ENCODE data around the gene ZMAT5. TPM values are rescaled to one million over a fixed set of nuclear protein-coding genes. Genes with fewer than 3 reads are reported as not detected.

The ZMAT5 gene
- total RNA-seq, 1 experiment from 2014 or later: 13.4 TPM

GRCh38 chr22:29747832-29748231 lies 19.0 kb downstream of the ZMAT5 start:
- TF ChIP-seq FOXP1 (CRISPR knock-in tag; IDR thresholded peaks at IDR 0.05; ENCODE audit: borderline replicate concordance) (no peak), MXD4 (CRISPR knock-in tag; IDR thresholded peaks at IDR 0.05; ENCODE audit: borderline replicate concordance) (no peak), MYBL2 (CRISPR knock-in tag; IDR thresholded peaks at IDR 0.05) (no peak), CBFB (CRISPR knock-in tag; IDR thresholded peaks at IDR 0.05; ENCODE audit: low read depth) (no peak), E2F1 (CRISPR knock-in tag; IDR thresholded peaks at IDR 0.05) (no peak), ZNF512 (CRISPR knock-in tag; IDR thresholded peaks at IDR 0.05; ENCODE audit: borderline replicate concordance) (no peak), ELF4 (CRISPR knock-in tag; IDR thresholded peaks at IDR 0.05; ENCODE audit: low read depth) (no peak), ZNF281 (CRISPR knock-in tag; IDR thresholded peaks at IDR 0.05) (no peak)
- Mint-ChIP-seq H3K4me1 (no peaks in the 10 kb centered on the region), H3K9me3 (no peaks in the 10 kb centered on the region), H3K36me3 (peaks cover 2% of the 10 kb centered on the region; the same call in 1 of the 2 replicates), H3K4me3 (no peak overlapping the region), H3K27ac (no peak overlapping the region; the same call in 1 of the 2 replicates), H3K27me3 (ENCODE audit: low read depth) (no peaks in the 10 kb centered on the region; the same call in 1 of the 2 replicates)
- CTCF ChIA-PET: interaction anchor here (1.7 kb wide), 1 partner anchor 25 kb away, joined by 5 read pairs; no protein-coding TSS in a partner anchor
- DNase-seq (ENCODE audit: low spot score): no peak
- POLR2A ChIA-PET: interaction anchor here (0.5 to 0.6 kb wide), 2 partner anchors 25 to 377 kb away, joined by 4 to 12 read pairs; no protein-coding TSS in a partner anchor
- ATAC-seq: no peak

GRCh38 chr22:29744902-29745301 lies 21.9 kb downstream of the ZMAT5 start:
- no peaks in the 10 kb centered on the region for H3K9me3 Mint-ChIP-seq
- no peak overlapping the region for H3K27ac Mint-ChIP-seq
- DNase-seq (ENCODE audit: low spot score): no peak
- H3K36me3 Mint-ChIP-seq: peaks cover 6% of the 10 kb centered on the region
- CTCF ChIA-PET: no interaction called here
- no peak for ATAC-seq
- POLR2A ChIA-PET: no interaction called here
- H3K27me3 Mint-ChIP-seq (ENCODE audit: low read depth): no peaks in the 10 kb centered on the region; the same call in 1 of the 2 replicates
- H3K4me3 Mint-ChIP-seq: no peak overlapping the region
- H3K4me1 Mint-ChIP-seq: peaks cover 5% of the 10 kb centered on the region
- no peak for TF ChIP-seq IRF2 (CRISPR knock-in tag; IDR thresholded peaks at IDR 0.05; ENCODE audit: borderline replicate concordance, low read depth)
- no peak for TF ChIP-seq USF1 (CRISPR knock-in tag; IDR thresholded peaks at IDR 0.05)
- no peak for TF ChIP-seq ZNF671 (CRISPR knock-in tag; IDR thresholded peaks at IDR 0.05)
- TF ChIP-seq ELF4 (CRISPR knock-in tag; IDR thresholded peaks at IDR 0.05; ENCODE audit: low read depth): no peak
- TF ChIP-seq ATF3 (CRISPR knock-in tag; conservative IDR thresholded peaks at IDR 0.05): no peak
- no peak for TF ChIP-seq SP1 (CRISPR knock-in tag; conservative IDR thresholded peaks at IDR 0.05)
- TF ChIP-seq ZNF396 (CRISPR knock-in tag; IDR thresholded peaks at IDR 0.05; ENCODE audit: borderline replicate concordance): no peak
- TF ChIP-seq FOXJ3 (CRISPR knock-in tag; IDR thresholded peaks at IDR 0.05; ENCODE audit: borderline replicate concordance): no peak
- TF ChIP-seq ARID4B (CRISPR knock-in tag; IDR thresholded peaks at IDR 0.05; ENCODE audit: borderline replicate concordance): no peak
- no peak for TF ChIP-seq ATF1 (CRISPR knock-in tag; IDR thresholded peaks at IDR 0.05)
- no peak for TF ChIP-seq SMAD4 (CRISPR knock-in tag; IDR thresholded peaks at IDR 0.05)
- no peak for TF ChIP-seq ATF6 (CRISPR knock-in tag; IDR thresholded peaks at IDR 0.05)
- no peak for TF ChIP-seq RORB (CRISPR knock-in tag; IDR thresholded peaks at IDR 0.05)
- no peak for TF ChIP-seq GTF2I (CRISPR knock-in tag; conservative IDR thresholded peaks at IDR 0.05)
- no peak for TF ChIP-seq ZNF423 (CRISPR knock-in tag; IDR thresholded peaks at IDR 0.05)
- TF ChIP-seq JUN (CRISPR knock-in tag; IDR thresholded peaks at IDR 0.05): no peak

Data from WTC11 (cell line).